H9 (cell line): ENCODE measurements around the gene PRLH. TPM values are rescaled to one million over a fixed set of nuclear protein-coding genes. Genes with fewer than 3 reads are reported as not detected.

Source experiments
- DNase-seq: peaks from one replicate; pipeline ENCODE4 v3.0.0-alpha.2; 2017
- H2AFZ ChIP-seq: one replicate; pipeline ENCODE4 v1.6.1; 2013; ENCODE audit warnings: mild to moderate bottlenecking, low read length, control low read depth, moderate library complexity
- H2AK5ac ChIP-seq: 2 replicates; pipeline ENCODE4 v1.6.1; 2013; ENCODE audit warnings: low read length, control low read depth, mixed read lengths; ENCODE audit not compliant: insufficient read length
- H2BK120ac ChIP-seq: one replicate; pipeline ENCODE4 v1.6.1; 2013; ENCODE audit warnings: low read depth, mild to moderate bottlenecking, low read length, control low read depth, inconsistent platforms; ENCODE audit not compliant: poor library complexity, severe bottlenecking
- H2BK12ac ChIP-seq: 2 replicates; pipeline ENCODE4 v1.6.1; 2013; ENCODE audit warnings: low read length, control low read depth, mixed read lengths, low read depth; ENCODE audit not compliant: insufficient read length
- H2BK15ac ChIP-seq: 2 replicates; pipeline ENCODE4 v1.6.1; 2013; ENCODE audit warnings: low read depth, low read length, control low read depth
- H2BK20ac ChIP-seq: one replicate; pipeline ENCODE4 v1.6.1; 2013; ENCODE audit warnings: low read depth, mild to moderate bottlenecking, low read length, control low read depth, inconsistent platforms; ENCODE audit not compliant: poor library complexity, severe bottlenecking
- H2BK5ac ChIP-seq: 2 replicates; pipeline ENCODE4 v1.6.1; 2013; ENCODE audit warnings: low read length, control low read depth, mixed read lengths; ENCODE audit not compliant: insufficient read length
- H3K14ac ChIP-seq: 2 replicates; pipeline ENCODE4 v1.6.1; 2013; ENCODE audit warnings: low read length, control low read depth; ENCODE audit not compliant: insufficient read depth
- H3K18ac ChIP-seq: 2 replicates; pipeline ENCODE4 v1.6.1; 2013; ENCODE audit warnings: low read depth, mild to moderate bottlenecking, mixed read lengths, low read length, control low read depth; ENCODE audit not compliant: insufficient read length
- H3K23ac ChIP-seq: 2 replicates; pipeline ENCODE4 v1.6.1; 2013; ENCODE audit warnings: low read length, control low read depth, mixed read lengths, low read depth; ENCODE audit not compliant: insufficient read length
- H3K23me2 ChIP-seq: 2 replicates; pipeline ENCODE4 v1.6.1; 2013; ENCODE audit warnings: low read depth, mild to moderate bottlenecking, mixed read lengths, low read length, control low read depth; ENCODE audit not compliant: insufficient read length, poor library complexity, severe bottlenecking
- H3K27ac ChIP-seq: 2 replicates; pipeline ENCODE4 v1.5.1; 2013; ENCODE audit warnings: low read length, control low read depth, mixed read lengths, low read depth; ENCODE audit not compliant: insufficient read length
- H3K27me3 ChIP-seq: 2 replicates; pipeline ENCODE4 v1.6.1; 2013; ENCODE audit warnings: low read length, control low read depth, inconsistent platforms; ENCODE audit not compliant: insufficient read depth
- H3K4ac ChIP-seq: 2 replicates; pipeline ENCODE4 v1.6.1; 2013; ENCODE audit warnings: low read depth, mild to moderate bottlenecking, control low read depth, inconsistent platforms, low read length, moderate library complexity
- H3K4me1 ChIP-seq: 2 replicates; pipeline ENCODE4 v1.6.1; 2013; ENCODE audit warnings: low read length, control low read depth, inconsistent platforms; ENCODE audit not compliant: insufficient read depth
- H3K4me2 ChIP-seq: 2 replicates; pipeline ENCODE4 v1.6.1; 2013; ENCODE audit warnings: low read length, control low read depth, mixed read lengths; ENCODE audit not compliant: insufficient read length, insufficient read depth
- H3K56ac ChIP-seq: 2 replicates; pipeline ENCODE4 v1.6.1; 2013; ENCODE audit warnings: low read depth, mild to moderate bottlenecking, mixed read lengths, low read length, control low read depth; ENCODE audit not compliant: insufficient read length
- H3K79me1 ChIP-seq: 2 replicates; pipeline ENCODE4 v1.6.1; 2013; ENCODE audit warnings: low read depth, mild to moderate bottlenecking, moderate library complexity, low read length, control low read depth, inconsistent platforms; ENCODE audit not compliant: insufficient read depth, poor library complexity, severe bottlenecking
- H3K79me2 ChIP-seq: 2 replicates; pipeline ENCODE4 v1.6.1; 2013; ENCODE audit warnings: low read length, control low read depth, inconsistent platforms; ENCODE audit not compliant: insufficient read depth
- H3K9ac ChIP-seq: 2 replicates; pipeline ENCODE4 v1.6.1; 2013; ENCODE audit warnings: low read length, control low read depth, mixed read lengths; ENCODE audit not compliant: insufficient read length; ENCODE audit errors: extremely low read depth
- H3K9me3 ChIP-seq: one replicate; pipeline ENCODE4 v1.6.1; 2013; ENCODE audit warnings: low read depth, low read length, inconsistent platforms; ENCODE audit not compliant: control insufficient read depth
- H3T11ph ChIP-seq: one replicate; pipeline ENCODE4 v1.6.1; 2013; ENCODE audit warnings: mild to moderate bottlenecking, low read length, control low read depth, inconsistent platforms
- H4K20me1 ChIP-seq: one replicate; pipeline ENCODE4 v1.6.1; 2013; ENCODE audit not compliant: control insufficient read depth, insufficient read length, insufficient read depth
- H4K5ac ChIP-seq: 2 replicates; pipeline ENCODE4 v1.6.1; 2013; ENCODE audit warnings: low read depth, mild to moderate bottlenecking, mixed read lengths, low read length, control low read depth; ENCODE audit not compliant: insufficient read length
- H4K8ac ChIP-seq: replicated peaks from 2 replicates; pipeline ENCODE4 v1.6.1; 2013; ENCODE audit warnings: low read length, control low read depth, mixed read lengths, low read depth; ENCODE audit not compliant: insufficient read length
- H4K91ac ChIP-seq: 2 replicates; pipeline ENCODE4 v1.6.1; 2013; ENCODE audit warnings: low read depth, mild to moderate bottlenecking, moderate library complexity, mixed read lengths, low read length, control low read depth; ENCODE audit not compliant: insufficient read length
- H3K27ac Mint-ChIP-seq, 3 experiments: 2 replicates in 2 of 3; 3 replicates in 1 of 3; pipeline ENCODE4 v1.8.0; 2020 to 2021; ENCODE audit warnings: mixed read lengths in 3 of 3, mild to moderate bottlenecking in 1 of 3, moderate library complexity in 1 of 3
- H3K27me3 Mint-ChIP-seq: 2 replicates; pipeline ENCODE4 v1.8.0; 2021; ENCODE audit warnings: low read depth, mild to moderate bottlenecking, moderate library complexity, mixed read lengths
- H3K36me3 Mint-ChIP-seq, 3 experiments: 2 replicates in 2 of 3; 3 replicates in 1 of 3; pipeline ENCODE4 v1.8.0; 2020 to 2021; ENCODE audit warnings: low read depth in 3 of 3, mixed read lengths in 3 of 3; ENCODE audit not compliant: insufficient read depth in 1 of 3
- H3K4me1 Mint-ChIP-seq, 2 experiments: 2 replicates each; pipeline ENCODE4 v1.8.0; 2020; ENCODE audit warnings: mixed read lengths in 2 of 2
- H3K4me3 Mint-ChIP-seq, 2 experiments: 2 replicates in 1 of 2; 3 replicates in 1 of 2; pipeline ENCODE4 v1.8.0; 2020 to 2021; ENCODE audit warnings: mild to moderate bottlenecking in 2 of 2, mixed read lengths in 2 of 2, moderate library complexity in 1 of 2
- H3K9me3 Mint-ChIP-seq, 2 experiments: 2 replicates in 1 of 2; 3 replicates in 1 of 2; pipeline ENCODE4 v1.8.0; 2020; ENCODE audit warnings: mild to moderate bottlenecking in 2 of 2, mixed read lengths in 2 of 2, moderate library complexity in 1 of 2
- WGBS: extraction: QIAGEN DNeasy Blood & Tissue Kit; methylation state at CpG from one replicate; pipeline ENCODE4 v1.1.7; 2013; ENCODE audit warnings: missing lambda C conversion rate, low lambda C conversion rate, mixed read lengths; ENCODE audit not compliant: insufficient read length; ENCODE audit errors: extremely low coverage; 5-methylcytosine and 5-hydroxymethylcytosine counted together
- total RNA-seq: library from RNA; stranded (reverse); gene quantifications from 2 replicates; pipeline ENCODE4 v1.2.1, GENCODE V29; 2021
- TF ChIP-seq, protein P1 (sequence below): fragments of 200-600 bp; sonication (generic); conservative IDR thresholded peaks from 3 replicates; pipeline ENCODE4 v1.8.0; 2021; ENCODE audit warnings: antibody characterized with exemption, mild to moderate bottlenecking

Gene PRLH
- total RNA-seq, 1 experiment from 2014 or later: not detected

- Mint-ChIP-seq H3K4me1 (peaks cover 2% of the 10 kb centered on the region in 2 experiments; a peak in 2 of 4 replicates), H3K27me3 (peaks cover 4% of the 10 kb centered on the region), H3K36me3 (peaks cover 6 to 18% (median 6%) of the 10 kb centered on the region in 3 experiments; a peak in 4 of 7 replicates), H3K9me3 (peaks cover 8 to 23% of the 10 kb centered on the region in 2 experiments; a peak in 4 of 5 replicates), H3K27ac (no peak overlapping the region; a peak in 2 of 7 replicates), H3K4me3 (no peak overlapping the region)
- Histone ChIP-seq H3K56ac (no peak overlapping the region), H3K9me3 (peaks cover 4% of the 10 kb centered on the region), H2BK15ac (no peak overlapping the region), H3K18ac (no peak overlapping the region), H3K79me1 (no peaks in the 10 kb centered on the region), H3K9ac (no peak overlapping the region), H3K23ac (no peak overlapping the region), H3K4ac (no peak overlapping the region), H4K5ac (no peak overlapping the region), H3K27ac (no peak overlapping the region), H2BK20ac (no peak overlapping the region), H2BK12ac (no peak overlapping the region), H4K20me1 (no peaks in the 10 kb centered on the region), H3K27me3 (no peaks in the 10 kb centered on the region), H3K23me2 (no peaks in the 10 kb centered on the region), H4K91ac (no peak overlapping the region), H4K8ac (no peak overlapping the region), H2BK5ac (no peak overlapping the region), H2AFZ (no peak overlapping the region), H3K4me2 (no peak overlapping the region), H3K14ac (no peak overlapping the region; the same call in 1 of the 2 replicates), H3K79me2 (no peaks in the 10 kb centered on the region), H3T11ph (no peak overlapping the region), H3K4me1 (no peaks in the 10 kb centered on the region), H2AK5ac (no peak overlapping the region), H2BK120ac (no peak overlapping the region)
- TF ChIP-seq, protein P1, sequence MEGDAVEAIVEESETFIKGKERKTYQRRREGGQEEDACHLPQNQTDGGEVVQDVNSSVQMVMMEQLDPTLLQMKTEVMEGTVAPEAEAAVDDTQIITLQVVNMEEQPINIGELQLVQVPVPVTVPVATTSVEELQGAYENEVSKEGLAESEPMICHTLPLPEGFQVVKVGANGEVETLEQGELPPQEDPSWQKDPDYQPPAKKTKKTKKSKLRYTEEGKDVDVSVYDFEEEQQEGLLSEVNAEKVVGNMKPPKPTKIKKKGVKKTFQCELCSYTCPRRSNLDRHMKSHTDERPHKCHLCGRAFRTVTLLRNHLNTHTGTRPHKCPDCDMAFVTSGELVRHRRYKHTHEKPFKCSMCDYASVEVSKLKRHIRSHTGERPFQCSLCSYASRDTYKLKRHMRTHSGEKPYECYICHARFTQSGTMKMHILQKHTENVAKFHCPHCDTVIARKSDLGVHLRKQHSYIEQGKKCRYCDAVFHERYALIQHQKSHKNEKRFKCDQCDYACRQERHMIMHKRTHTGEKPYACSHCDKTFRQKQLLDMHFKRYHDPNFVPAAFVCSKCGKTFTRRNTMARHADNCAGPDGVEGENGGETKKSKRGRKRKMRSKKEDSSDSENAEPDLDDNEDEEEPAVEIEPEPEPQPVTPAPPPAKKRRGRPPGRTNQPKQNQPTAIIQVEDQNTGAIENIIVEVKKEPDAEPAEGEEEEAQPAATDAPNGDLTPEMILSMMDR: no peak
- no peak for DNase-seq
- WGBS: no CpG with 5 or more reads among the region's 16 CpGs
These were observed 15.3 kb upstream of the PRLH start for GRCh38 chr2:237551071-237551574.
